ENCODE measurements around the gene ARHGEF12. TPM values are rescaled to one million over a fixed set of nuclear protein-coding genes. Genes with fewer than 3 reads are reported as not detected.
"Not testable (repeated sequence)": the region's sequence is repeated elsewhere in the genome, so short reads cannot be mapped to it uniquely, and the experiment has no call there.

ARHGEF12 gene
- total RNA-seq, 1 experiment from 2014 or later = 29.4 TPM

- no peak for DNase-seq (ENCODE audit: low spot score)
These were observed 158.4 kb downstream of the ARHGEF12 start for GRCh38 chr11:120494595-120494994.

GRCh38 chr11:120499088-120499487 lies 162.9 kb downstream of the ARHGEF12 start:
- DNase-seq (ENCODE audit: low spot score) = no peak

GRCh38 chr11:120499859-120500258 lies 163.6 kb downstream of the ARHGEF12 start:
- no peak for DNase-seq (ENCODE audit: low spot score)

GRCh38 chr11:120500414-120501071 lies 164.3 kb downstream of the ARHGEF12 start:
- no peak for DNase-seq (ENCODE audit: low spot score)

- DNase-seq (ENCODE audit: low spot score) = no peak
These were observed 165.2 kb downstream of the ARHGEF12 start for GRCh38 chr11:120501440-120501839.

- no peak for DNase-seq (ENCODE audit: low spot score)
These were observed 166.0 kb downstream of the ARHGEF12 start for GRCh38 chr11:120501976-120502755.

- not testable (repeated sequence) for DNase-seq (ENCODE audit: low spot score)
These were observed 167.3 kb downstream of the ARHGEF12 start for GRCh38 chr11:120503529-120503928.

- no peak for DNase-seq (ENCODE audit: low spot score)
These were observed 169.7 kb downstream of the ARHGEF12 start for GRCh38 chr11:120505801-120506425.

GRCh38 chr11:120509346-120510053 lies 173.3 kb downstream of the ARHGEF12 start:
- peak; percentile 7 for DNase-seq (ENCODE audit: low spot score)

- DNase-seq (ENCODE audit: low spot score) = no peak
These were observed 174.3 kb downstream of the ARHGEF12 start for GRCh38 chr11:120510406-120511115.

- DNase-seq (ENCODE audit: low spot score) = peak; percentile 32
These were observed 175.1 kb downstream of the ARHGEF12 start, which contains the start of gene GRIK4 for GRCh38 chr11:120511116-120511819. TSS of gene GRIK4 (plus strand) at chr11:120511748. CDS start at chr11:120660319, 148,571 bp downstream.

- DNase-seq (ENCODE audit: low spot score) = no peak
These were observed 175.9 kb downstream of the ARHGEF12 start for GRCh38 chr11:120511820-120512738.

- no peak for DNase-seq (ENCODE audit: low spot score)
These were observed 176.7 kb downstream of the ARHGEF12 start for GRCh38 chr11:120512739-120513435.

GRCh38 chr11:120513436-120514315 lies 177.5 kb downstream of the ARHGEF12 start:
- no peak for DNase-seq (ENCODE audit: low spot score)

- no peak for DNase-seq (ENCODE audit: low spot score)
These were observed 178.4 kb downstream of the ARHGEF12 start for GRCh38 chr11:120514541-120515121.

- no peak for DNase-seq (ENCODE audit: low spot score)
These were observed 179.0 kb downstream of the ARHGEF12 start for GRCh38 chr11:120515186-120515723.

Data from A172 (cell line).